Measurements from ENCODE around the gene MRPL54.
A peak's percentile ranks its signal among the peaks of the same experiment; 100 is the strongest.

DNA sequence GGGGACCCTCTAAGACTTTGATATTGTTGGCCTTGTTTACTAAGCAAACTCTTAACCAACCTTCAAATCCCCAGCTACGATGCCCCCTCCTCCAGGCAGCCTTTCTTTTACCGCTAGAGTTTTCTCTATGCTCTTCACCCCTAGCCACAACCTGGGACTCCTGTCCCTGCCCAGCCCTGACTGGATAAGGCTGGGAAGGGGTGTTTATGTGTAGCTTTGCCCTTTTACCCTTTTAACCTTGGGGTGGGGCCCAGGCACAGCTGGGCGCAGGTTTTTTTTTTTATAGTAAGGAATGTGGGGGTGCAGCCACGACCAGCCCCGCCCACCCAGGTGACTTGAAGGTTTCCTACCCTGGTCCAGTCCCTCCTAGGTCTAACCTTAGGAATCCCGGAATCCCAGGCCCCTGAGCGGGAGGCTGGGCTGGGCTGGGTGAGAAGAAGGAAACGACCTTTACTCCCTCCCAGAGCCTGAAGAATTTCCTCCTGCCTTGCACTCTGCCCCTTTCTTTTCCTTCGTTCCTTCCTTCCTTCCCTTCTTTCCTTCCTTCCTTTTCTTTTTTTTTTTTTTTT lies 42.0 kb upstream of the MRPL54 start:
- TF ChIP-seq GLIS3 (CRISPR knock-in tag; IDR thresholded peaks at IDR 0.05), result no peak
- TF ChIP-seq, protein P1, sequence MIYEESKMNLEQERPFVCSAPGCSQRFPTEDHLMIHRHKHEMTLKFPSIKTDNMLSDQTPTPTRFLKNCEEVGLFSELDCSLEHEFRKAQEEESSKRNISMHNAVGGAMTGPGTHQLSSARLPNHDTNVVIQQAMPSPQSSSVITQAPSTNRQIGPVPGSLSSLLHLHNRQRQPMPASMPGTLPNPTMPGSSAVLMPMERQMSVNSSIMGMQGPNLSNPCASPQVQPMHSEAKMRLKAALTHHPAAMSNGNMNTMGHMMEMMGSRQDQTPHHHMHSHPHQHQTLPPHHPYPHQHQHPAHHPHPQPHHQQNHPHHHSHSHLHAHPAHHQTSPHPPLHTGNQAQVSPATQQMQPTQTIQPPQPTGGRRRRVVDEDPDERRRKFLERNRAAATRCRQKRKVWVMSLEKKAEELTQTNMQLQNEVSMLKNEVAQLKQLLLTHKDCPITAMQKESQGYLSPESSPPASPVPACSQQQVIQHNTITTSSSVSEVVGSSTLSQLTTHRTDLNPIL (CRISPR knock-in tag; IDR thresholded peaks at IDR 0.05; ENCODE audit: low read depth), result no peak
- TF ChIP-seq, protein P2, sequence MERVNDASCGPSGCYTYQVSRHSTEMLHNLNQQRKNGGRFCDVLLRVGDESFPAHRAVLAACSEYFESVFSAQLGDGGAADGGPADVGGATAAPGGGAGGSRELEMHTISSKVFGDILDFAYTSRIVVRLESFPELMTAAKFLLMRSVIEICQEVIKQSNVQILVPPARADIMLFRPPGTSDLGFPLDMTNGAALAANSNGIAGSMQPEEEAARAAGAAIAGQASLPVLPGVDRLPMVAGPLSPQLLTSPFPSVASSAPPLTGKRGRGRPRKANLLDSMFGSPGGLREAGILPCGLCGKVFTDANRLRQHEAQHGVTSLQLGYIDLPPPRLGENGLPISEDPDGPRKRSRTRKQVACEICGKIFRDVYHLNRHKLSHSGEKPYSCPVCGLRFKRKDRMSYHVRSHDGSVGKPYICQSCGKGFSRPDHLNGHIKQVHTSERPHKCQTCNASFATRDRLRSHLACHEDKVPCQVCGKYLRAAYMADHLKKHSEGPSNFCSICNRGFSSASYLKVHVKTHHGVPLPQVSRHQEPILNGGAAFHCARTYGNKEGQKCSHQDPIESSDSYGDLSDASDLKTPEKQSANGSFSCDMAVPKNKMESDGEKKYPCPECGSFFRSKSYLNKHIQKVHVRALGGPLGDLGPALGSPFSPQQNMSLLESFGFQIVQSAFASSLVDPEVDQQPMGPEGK (CRISPR knock-in tag; IDR thresholded peaks at IDR 0.05; ENCODE audit: borderline replicate concordance), result no peak
- TF ChIP-seq, protein P3, sequence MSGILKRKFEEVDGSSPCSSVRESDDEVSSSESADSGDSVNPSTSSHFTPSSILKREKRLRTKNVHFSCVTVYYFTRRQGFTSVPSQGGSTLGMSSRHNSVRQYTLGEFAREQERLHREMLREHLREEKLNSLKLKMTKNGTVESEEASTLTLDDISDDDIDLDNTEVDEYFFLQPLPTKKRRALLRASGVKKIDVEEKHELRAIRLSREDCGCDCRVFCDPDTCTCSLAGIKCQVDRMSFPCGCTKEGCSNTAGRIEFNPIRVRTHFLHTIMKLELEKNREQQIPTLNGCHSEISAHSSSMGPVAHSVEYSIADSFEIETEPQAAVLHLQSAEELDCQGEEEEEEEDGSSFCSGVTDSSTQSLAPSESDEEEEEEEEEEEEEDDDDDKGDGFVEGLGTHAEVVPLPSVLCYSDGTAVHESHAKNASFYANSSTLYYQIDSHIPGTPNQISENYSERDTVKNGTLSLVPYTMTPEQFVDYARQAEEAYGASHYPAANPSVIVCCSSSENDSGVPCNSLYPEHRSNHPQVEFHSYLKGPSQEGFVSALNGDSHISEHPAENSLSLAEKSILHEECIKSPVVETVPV (CRISPR knock-in tag; IDR thresholded peaks at IDR 0.05), result no peak
- TF ChIP-seq ESRRG (CRISPR knock-in tag; IDR thresholded peaks at IDR 0.05), result no peak
- peak; percentile 98 for TF ChIP-seq ZFP3 (CRISPR knock-in tag; IDR thresholded peaks at IDR 0.05)
- no peak for TF ChIP-seq TOX (CRISPR knock-in tag; IDR thresholded peaks at IDR 0.05; ENCODE audit: borderline replicate concordance)
- TF ChIP-seq RARB (CRISPR knock-in tag; IDR thresholded peaks at IDR 0.05), result no peak
- TF ChIP-seq ZNF70 (CRISPR knock-in tag; IDR thresholded peaks at IDR 0.05), result no peak
- no peak for TF ChIP-seq TCF4 (CRISPR knock-in tag; IDR thresholded peaks at IDR 0.05; ENCODE audit: borderline replicate concordance)
- TF ChIP-seq ZNF8 (CRISPR knock-in tag; IDR thresholded peaks at IDR 0.05), result no peak
- TF ChIP-seq ZNF565 (CRISPR knock-in tag; conservative IDR thresholded peaks at IDR 0.05; ENCODE audit: low read depth), result no peak
- TF ChIP-seq, protein P4, sequence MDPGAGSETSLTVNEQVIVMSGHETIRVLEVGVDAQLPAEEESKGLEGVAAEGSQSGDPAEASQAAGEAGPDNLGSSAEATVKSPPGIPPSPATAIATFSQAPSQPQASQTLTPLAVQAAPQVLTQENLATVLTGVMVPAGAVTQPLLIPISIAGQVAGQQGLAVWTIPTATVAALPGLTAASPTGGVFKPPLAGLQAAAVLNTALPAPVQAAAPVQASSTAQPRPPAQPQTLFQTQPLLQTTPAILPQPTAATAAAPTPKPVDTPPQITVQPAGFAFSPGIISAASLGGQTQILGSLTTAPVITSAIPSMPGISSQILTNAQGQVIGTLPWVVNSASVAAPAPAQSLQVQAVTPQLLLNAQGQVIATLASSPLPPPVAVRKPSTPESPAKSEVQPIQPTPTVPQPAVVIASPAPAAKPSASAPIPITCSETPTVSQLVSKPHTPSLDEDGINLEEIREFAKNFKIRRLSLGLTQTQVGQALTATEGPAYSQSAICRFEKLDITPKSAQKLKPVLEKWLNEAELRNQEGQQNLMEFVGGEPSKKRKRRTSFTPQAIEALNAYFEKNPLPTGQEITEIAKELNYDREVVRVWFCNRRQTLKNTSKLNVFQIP (CRISPR knock-in tag; IDR thresholded peaks at IDR 0.05; ENCODE audit: borderline replicate concordance, low read depth), result no peak
- no peak for TF ChIP-seq ARNTL (CRISPR knock-in tag; IDR thresholded peaks at IDR 0.05; ENCODE audit: borderline replicate concordance, low read depth)
